Measurements from ENCODE around the gene ATP2A3. TPM values are rescaled to one million over a fixed set of nuclear protein-coding genes. Genes with fewer than 3 reads are reported as not detected.
A peak's percentile ranks its signal among the peaks of the same experiment; 100 is the strongest.

The ATP2A3 gene
- total RNA-seq, 1 donor from 2014 or later, result 44.4 TPM

DNA sequence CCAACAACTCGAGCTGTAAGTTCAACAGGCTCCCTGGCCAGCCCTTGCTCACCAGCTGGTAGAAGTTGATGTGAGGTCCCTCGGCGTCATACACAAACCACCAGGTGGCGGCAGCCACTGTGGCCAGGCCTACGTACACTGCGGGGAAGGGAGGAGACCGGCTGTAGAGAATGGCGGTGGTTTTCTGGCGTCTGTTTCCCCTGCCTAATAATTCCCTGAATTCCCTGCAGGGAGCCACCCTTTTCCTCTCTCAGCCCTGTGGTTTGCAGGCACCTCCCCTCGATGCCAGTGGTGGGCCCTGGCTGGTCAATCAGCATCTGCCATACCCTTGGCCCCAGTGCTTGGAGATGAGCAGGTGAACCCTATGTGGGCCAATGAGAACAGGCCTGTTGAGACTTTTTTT, 29.1 kb downstream of the ATP2A3 start:
- intact Hi-C loops (cut with DNase I), result no loop called here
- TF ChIP-seq, protein P1, sequence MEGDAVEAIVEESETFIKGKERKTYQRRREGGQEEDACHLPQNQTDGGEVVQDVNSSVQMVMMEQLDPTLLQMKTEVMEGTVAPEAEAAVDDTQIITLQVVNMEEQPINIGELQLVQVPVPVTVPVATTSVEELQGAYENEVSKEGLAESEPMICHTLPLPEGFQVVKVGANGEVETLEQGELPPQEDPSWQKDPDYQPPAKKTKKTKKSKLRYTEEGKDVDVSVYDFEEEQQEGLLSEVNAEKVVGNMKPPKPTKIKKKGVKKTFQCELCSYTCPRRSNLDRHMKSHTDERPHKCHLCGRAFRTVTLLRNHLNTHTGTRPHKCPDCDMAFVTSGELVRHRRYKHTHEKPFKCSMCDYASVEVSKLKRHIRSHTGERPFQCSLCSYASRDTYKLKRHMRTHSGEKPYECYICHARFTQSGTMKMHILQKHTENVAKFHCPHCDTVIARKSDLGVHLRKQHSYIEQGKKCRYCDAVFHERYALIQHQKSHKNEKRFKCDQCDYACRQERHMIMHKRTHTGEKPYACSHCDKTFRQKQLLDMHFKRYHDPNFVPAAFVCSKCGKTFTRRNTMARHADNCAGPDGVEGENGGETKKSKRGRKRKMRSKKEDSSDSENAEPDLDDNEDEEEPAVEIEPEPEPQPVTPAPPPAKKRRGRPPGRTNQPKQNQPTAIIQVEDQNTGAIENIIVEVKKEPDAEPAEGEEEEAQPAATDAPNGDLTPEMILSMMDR (IDR thresholded peaks at IDR 0.05), result peak; percentile 73
- DNase-seq, result peak; percentile 88
- Histone ChIP-seq H3K27ac (no peak overlapping the region), H3K4me1 (no peaks in the 10 kb centered on the region), H3K9me3 (no peaks in the 10 kb centered on the region), H3K36me3 (peaks cover 7% of the 10 kb centered on the region), H3K27me3 (no peaks in the 10 kb centered on the region), H3K4me3 (no peak overlapping the region)
- peak; percentile 97 for ATAC-seq

DNA sequence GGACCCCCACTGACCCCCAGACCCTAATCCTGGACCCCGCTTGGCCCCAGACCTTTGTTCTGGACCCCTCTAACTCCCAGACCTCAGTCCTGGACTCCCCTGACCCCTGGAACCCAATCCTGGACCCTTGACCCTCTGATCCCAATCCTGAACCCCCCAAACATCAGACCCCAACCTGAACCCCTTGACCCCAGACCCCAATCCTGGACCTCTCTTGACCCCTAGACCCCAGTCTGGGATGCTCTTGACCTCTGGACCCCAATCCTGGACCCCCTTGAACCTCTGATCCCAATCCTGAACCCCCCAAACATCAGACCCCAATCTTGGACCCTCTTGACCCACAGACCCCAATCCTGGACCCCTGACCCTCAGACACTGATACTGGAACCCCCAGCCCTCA, 34.5 kb downstream of the ATP2A3 start:
- H3K9me3 ChIP-seq, result no peaks in the 10 kb centered on the region
- TF ChIP-seq, protein P1 (IDR thresholded peaks at IDR 0.05), result no peak
- H3K27me3 ChIP-seq, result no peaks in the 10 kb centered on the region
- intact Hi-C loops (cut with DNase I), result loop anchor here (5.0 kb wide), 1 partner anchor 73 kb away; no protein-coding TSS in a partner anchor
- ATAC-seq (no peak), DNase-seq (no peak)
- H3K27ac ChIP-seq, result no peak overlapping the region
- no peak overlapping the region for H3K4me3 ChIP-seq
- H3K4me1 ChIP-seq, result no peaks in the 10 kb centered on the region
- no peaks in the 10 kb centered on the region for H3K36me3 ChIP-seq

DNA sequence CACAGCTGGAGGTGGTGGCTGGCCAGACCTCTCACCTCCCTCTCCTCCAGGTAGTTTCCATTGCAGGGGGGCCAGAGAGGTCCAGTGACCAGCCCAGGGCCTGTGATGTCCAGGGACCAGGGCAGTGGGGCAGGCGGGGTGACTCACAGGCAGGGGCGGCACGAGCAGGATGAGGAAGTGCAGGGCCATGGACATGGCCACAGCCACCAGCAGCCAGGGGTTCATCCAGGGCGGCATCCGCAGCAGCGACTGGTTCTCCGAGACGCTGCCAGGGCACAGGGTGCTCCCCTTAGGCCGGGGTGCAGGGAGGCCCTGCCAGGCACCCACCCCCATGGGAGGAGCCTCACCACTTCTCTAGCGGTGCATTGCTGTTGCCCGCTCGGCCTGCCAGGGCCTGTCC, 35.1 kb downstream of the ATP2A3 start:
- Histone ChIP-seq H3K4me3 (no peak overlapping the region), H3K36me3 (no peaks in the 10 kb centered on the region), H3K4me1 (no peaks in the 10 kb centered on the region), H3K9me3 (no peaks in the 10 kb centered on the region), H3K27me3 (no peaks in the 10 kb centered on the region), H3K27ac (no peak overlapping the region)
- DNase-seq, result no peak
- peak; percentile 50 for ATAC-seq
- intact Hi-C loops (cut with DNase I), result no loop called here
- TF ChIP-seq, protein P1 (IDR thresholded peaks at IDR 0.05), result no peak

DNA sequence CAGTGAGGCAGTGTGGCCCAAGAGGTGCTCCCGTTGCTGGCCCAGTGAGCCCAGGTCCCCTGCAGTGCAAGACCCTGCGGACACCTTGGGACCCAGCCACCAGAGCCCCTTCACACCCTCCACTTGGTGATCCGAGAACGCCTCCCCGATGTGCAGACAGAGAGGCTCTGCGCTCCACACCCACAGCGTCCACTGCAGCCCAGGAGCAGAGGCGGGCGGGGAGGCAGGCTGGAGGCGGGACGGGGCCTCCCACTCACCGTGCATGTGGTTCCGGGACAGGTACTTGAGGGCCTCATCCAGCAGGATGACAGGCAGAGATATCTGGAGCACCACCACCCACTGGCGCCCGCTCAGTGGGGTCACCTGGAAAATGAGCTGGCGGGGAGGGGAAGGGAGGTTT, 35.8 kb downstream of the ATP2A3 start:
- H3K27ac ChIP-seq, result no peak overlapping the region
- ATAC-seq (peak; percentile 40), DNase-seq (no peak)
- H3K27me3 ChIP-seq, result no peaks in the 10 kb centered on the region
- H3K36me3 ChIP-seq, result no peaks in the 10 kb centered on the region
- H3K9me3 ChIP-seq, result no peaks in the 10 kb centered on the region
- TF ChIP-seq, protein P1 (IDR thresholded peaks at IDR 0.05), result no peak
- intact Hi-C loops (cut with DNase I), result no loop called here
- no peak overlapping the region for H3K4me3 ChIP-seq
- H3K4me1 ChIP-seq, result no peaks in the 10 kb centered on the region

DNA sequence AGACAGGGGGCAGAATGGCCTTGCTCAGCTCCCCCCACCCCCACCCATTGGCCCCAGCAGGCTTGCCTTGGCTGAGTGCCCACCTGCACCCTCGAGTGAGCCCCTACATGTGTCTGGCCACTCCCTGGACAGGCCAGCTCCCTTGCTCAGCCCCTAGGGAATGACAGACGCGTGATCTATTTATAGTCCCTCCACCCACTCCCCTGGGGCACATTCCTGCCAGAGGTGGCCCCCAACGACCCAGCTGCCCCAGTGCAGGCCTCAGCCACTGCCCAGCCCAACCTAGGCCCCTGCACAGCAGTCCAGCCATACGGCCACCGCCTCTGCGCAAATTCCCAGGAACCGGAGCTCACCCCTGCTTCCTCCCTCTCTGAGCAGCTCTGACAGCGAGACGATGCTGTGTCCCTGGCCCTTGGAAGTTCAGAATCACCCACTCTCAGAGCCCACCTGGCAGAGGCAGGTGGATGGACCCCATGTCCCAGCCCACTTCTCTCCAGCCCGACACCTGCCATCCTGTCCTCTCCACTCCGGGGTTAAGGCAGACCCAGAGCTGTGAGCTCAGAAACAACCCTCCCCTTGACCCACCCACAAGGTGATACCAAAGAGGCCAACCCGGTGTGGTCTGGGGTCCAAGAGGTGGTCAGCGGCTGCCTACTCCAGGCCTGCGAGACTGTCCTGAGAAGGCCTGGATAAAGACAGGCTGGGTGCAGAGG, 36.5 kb downstream of the ATP2A3 start:
- TF ChIP-seq, protein P1 (IDR thresholded peaks at IDR 0.05), result no peak
- no peaks in the 10 kb centered on the region for H3K9me3 ChIP-seq
- no peaks in the 10 kb centered on the region for H3K27me3 ChIP-seq
- H3K4me1 ChIP-seq, result no peaks in the 10 kb centered on the region
- ATAC-seq (peak; percentile 2), DNase-seq (no peak)
- H3K27ac ChIP-seq, result no peak overlapping the region
- intact Hi-C loops (cut with DNase I), result no loop called here
- no peak overlapping the region for H3K4me3 ChIP-seq
- no peaks in the 10 kb centered on the region for H3K36me3 ChIP-seq
